Calu3 (cell line): ENCODE results near the gene PTPRN2. TPM values are rescaled to one million over a fixed set of nuclear protein-coding genes. Genes with fewer than 3 reads are reported as not detected.

ENCODE experiments used
- BruUV-seq: library from RNA; stranded (reverse); fragments of 400-500 nt; replicated peaks from 2 replicates; lab custom pipeline; 2021; lab: Mats Ljungman, UMichigan
- CTCF ChIA-PET: fragments of 300-600 bp; sonication (Branson Sonifier 250); formaldehyde crosslinking; loops from one replicate; lab custom pipeline; 2022; ENCODE audit warnings: antibody characterized with exemption; lab: Charles Lee
- DNase-seq: peaks from one replicate; pipeline ENCODE4 v3.0.0; 2022
- H3K27ac Mint-ChIP-seq: one replicate; pipeline ENCODE4 v1.8.0; 2022; ENCODE audit warnings: mixed read lengths; ENCODE audit not compliant: unreplicated experiment
- H3K27me3 Mint-ChIP-seq: one replicate; pipeline ENCODE4 v1.8.0; 2022; ENCODE audit warnings: mixed read lengths; ENCODE audit not compliant: unreplicated experiment
- H3K36me3 Mint-ChIP-seq: one replicate; pipeline ENCODE4 v1.8.0; 2022; ENCODE audit warnings: mild to moderate bottlenecking, moderate library complexity, mixed read lengths; ENCODE audit not compliant: insufficient read depth, unreplicated experiment
- H3K4me1 Mint-ChIP-seq: one replicate; pipeline ENCODE4 v1.8.0; 2022; ENCODE audit warnings: mild to moderate bottlenecking, low read depth, mixed read lengths; ENCODE audit not compliant: unreplicated experiment
- H3K4me3 Mint-ChIP-seq: one replicate; pipeline ENCODE4 v1.8.0; 2022; ENCODE audit warnings: mild to moderate bottlenecking, low read depth, moderate library complexity, mixed read lengths; ENCODE audit not compliant: unreplicated experiment
- H3K9me3 Mint-ChIP-seq: one replicate; pipeline ENCODE4 v1.8.0; 2022; ENCODE audit warnings: low read depth, mixed read lengths; ENCODE audit not compliant: unreplicated experiment
- intact Hi-C: fragments of 100-400 bp; cut with micrococcal nuclease; formaldehyde crosslinking; loops from one replicate; pipeline ENCODE4 v1.10.0; 2022; ENCODE audit not compliant: unreplicated experiment
- total RNA-seq: library from RNA; stranded (reverse); gene quantifications from 2 replicates; pipeline ENCODE4 v1.2.3, GENCODE V29; 2022
- TF ChIP-seq, protein P1 (sequence below): fragments of 200-600 bp; IDR thresholded peaks from one replicate; pipeline ENCODE4 v1.8.0; 2022; ENCODE audit warnings: antibody characterized with exemption; ENCODE audit not compliant: unreplicated experiment

PTPRN2 gene
- total RNA-seq, 1 experiment from 2014 or later, result 2.0 TPM

DNA sequence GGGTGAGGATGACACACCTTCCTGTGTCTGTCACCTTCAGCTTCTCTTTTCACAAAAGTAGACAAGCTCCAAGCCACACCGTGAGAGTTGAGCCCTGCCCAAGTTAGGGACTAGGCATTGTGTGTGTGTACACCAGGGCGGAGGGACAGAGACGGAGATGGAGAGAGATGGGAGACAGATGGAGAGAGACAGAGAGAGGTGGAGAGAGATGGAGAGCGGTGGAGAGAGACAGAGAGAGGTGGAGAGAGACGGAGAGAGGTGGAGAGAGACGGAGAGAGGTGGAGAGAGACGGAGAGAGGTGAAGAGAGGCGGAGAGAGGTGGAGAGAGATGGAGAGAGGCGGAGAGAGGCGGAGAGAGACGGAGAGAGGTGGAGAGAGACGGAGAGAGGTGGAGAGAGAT, 1043.8 kb downstream of the PTPRN2 start:
- Mint-ChIP-seq H3K27me3 (peaks cover 29% of the 10 kb centered on the region), H3K27ac (no peak overlapping the region), H3K4me3 (no peak overlapping the region), H3K36me3 (no peaks in the 10 kb centered on the region), H3K4me1 (no peaks in the 10 kb centered on the region), H3K9me3 (peaks cover 4% of the 10 kb centered on the region)
- CTCF ChIA-PET, result interaction anchor here (1.5 kb wide), 1 partner anchor 11 kb away, joined by 4 read pairs; no protein-coding TSS in a partner anchor
- no TSS peak for BruUV-seq
- intact Hi-C loops, result no loop called here
- TF ChIP-seq, protein P1, sequence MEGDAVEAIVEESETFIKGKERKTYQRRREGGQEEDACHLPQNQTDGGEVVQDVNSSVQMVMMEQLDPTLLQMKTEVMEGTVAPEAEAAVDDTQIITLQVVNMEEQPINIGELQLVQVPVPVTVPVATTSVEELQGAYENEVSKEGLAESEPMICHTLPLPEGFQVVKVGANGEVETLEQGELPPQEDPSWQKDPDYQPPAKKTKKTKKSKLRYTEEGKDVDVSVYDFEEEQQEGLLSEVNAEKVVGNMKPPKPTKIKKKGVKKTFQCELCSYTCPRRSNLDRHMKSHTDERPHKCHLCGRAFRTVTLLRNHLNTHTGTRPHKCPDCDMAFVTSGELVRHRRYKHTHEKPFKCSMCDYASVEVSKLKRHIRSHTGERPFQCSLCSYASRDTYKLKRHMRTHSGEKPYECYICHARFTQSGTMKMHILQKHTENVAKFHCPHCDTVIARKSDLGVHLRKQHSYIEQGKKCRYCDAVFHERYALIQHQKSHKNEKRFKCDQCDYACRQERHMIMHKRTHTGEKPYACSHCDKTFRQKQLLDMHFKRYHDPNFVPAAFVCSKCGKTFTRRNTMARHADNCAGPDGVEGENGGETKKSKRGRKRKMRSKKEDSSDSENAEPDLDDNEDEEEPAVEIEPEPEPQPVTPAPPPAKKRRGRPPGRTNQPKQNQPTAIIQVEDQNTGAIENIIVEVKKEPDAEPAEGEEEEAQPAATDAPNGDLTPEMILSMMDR, result no peak
- DNase-seq, result no peak

DNA sequence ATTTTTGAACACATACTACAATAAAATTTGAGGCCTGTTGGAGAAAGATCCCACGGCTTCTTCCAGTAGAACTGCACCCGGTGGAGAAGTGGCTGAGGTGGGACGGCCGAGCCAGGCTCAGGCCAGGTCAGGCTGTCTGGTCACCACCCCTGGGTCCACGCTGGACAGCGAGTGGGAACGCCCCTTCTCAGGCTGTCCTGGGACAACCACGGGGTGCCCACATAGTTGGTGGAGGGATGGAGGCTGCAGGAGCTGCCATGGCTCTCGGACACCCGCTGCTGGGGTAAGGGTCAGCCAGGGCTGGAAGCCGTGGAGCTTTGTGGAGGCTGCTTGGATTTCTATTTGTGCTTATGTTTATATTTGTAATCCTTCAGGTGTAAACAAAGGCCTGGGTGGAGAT, 1044.3 kb downstream of the PTPRN2 start:
- TF ChIP-seq, protein P1, result no peak
- H3K27ac Mint-ChIP-seq, result no peak overlapping the region
- no peaks in the 10 kb centered on the region for H3K4me1 Mint-ChIP-seq

DNA sequence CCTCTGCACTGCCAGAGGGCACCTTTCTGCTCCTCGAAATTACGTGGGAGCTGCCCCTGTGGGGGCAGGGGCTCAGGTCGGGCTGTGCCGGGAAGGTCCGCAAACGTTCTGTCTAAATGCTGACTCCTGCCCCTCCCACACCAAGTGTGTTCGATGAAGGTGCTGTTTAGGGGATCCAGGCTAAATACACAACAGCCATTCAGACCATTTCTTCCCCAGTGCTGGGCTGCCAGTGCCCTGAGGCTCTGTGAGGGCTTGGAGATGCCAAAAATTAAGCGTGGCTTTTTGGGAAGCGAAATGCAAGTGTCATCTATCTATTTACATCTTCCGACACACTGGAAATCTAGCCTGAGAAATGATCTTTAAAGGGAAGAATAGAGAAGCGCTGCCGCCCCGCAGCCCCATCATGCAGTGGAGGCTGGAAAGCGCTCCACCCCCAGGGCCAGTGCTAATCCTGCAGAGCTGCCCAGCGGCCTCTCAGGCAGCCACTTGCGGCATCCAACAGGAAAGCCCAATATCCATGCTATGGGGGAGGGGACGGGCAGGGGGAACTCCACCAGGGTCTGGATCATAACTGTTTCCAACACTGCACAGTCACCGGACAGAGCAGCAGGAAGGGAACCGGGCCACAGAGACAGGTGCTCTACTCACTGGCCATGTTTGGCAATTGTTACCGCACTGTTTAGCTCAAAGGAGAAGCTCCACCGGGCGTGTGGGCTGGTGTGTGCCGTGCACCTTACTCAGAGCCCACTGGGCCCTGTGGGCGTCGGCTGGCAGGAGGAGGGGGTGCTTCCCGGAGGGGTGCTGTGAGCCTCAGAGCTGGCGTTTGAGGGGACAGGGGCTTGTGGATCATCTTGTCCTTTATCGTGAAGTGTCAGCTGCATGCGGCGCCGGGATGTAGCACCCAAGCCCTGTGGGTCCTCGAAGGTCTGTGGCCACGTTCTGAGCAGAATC, 1045.3 kb downstream of the PTPRN2 start:
- H3K27me3 Mint-ChIP-seq, result peaks cover 41% of the 10 kb centered on the region
- DNase-seq, result no peak
- TF ChIP-seq, protein P1, result no peak
- peaks cover 4% of the 10 kb centered on the region for H3K9me3 Mint-ChIP-seq
- CTCF ChIA-PET, result interaction anchor here (1.1 kb wide), 1 partner anchor 13 kb away, joined by 3 read pairs; no protein-coding TSS in a partner anchor
- intact Hi-C loops, result no loop called here
- BruUV-seq, result no TSS peak
- H3K4me3 Mint-ChIP-seq, result no peak overlapping the region
- no peaks in the 10 kb centered on the region for H3K4me1 Mint-ChIP-seq
- H3K36me3 Mint-ChIP-seq, result no peaks in the 10 kb centered on the region
- no peak overlapping the region for H3K27ac Mint-ChIP-seq

More for the DNA sequence above, 1044.3 kb downstream of the PTPRN2 start:
- CTCF ChIA-PET, result interaction anchor here (1.5 kb wide), 1 partner anchor 12 kb away, joined by 4 read pairs; no protein-coding TSS in a partner anchor
- Mint-ChIP-seq H3K27me3 (peaks cover 32% of the 10 kb centered on the region), H3K4me3 (no peak overlapping the region), H3K9me3 (peaks cover 4% of the 10 kb centered on the region), H3K36me3 (no peaks in the 10 kb centered on the region)
- DNase-seq, result no peak
- no TSS peak for BruUV-seq
- intact Hi-C loops, result no loop called here

DNA sequence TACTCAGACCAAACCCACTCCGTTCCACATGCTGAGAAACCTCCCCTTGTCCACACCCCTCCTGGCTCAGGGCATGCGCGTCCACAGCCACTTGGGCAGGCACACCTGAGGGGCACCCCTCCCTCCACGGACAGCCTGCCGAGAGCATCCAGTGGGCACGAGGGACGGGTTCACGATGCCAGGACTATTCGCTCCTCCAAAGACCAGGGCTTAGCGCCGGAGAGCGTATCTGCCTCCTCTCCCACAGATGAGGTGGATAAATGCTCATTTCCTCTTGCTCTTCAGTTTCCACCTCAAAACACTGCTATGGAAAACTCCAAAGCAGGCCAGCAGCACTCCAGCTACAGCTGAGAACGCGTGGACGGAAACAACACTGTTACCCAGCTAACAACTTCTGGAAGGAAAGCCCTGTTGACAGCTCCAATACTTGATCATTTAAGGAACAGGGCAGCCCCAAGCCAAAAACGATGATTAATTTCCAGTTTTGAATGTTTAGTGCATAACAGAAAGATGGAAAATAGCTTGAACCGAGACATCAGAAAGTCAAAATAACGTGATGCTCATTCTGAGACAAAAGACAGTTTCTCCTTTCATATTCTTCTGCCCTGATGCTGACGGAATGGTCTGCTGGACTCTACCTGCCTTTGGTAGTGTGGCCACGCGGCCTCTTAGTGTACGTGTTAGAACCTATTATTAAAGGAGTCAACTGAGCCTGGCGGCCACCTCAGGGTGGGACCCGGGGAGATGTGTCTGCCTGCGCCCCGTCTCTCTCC, 1046.1 kb downstream of the PTPRN2 start:
- H3K4me3 Mint-ChIP-seq, result no peak overlapping the region
- BruUV-seq, result no TSS peak
- CTCF ChIA-PET, result no interaction called here
- peaks cover 46% of the 10 kb centered on the region for H3K27me3 Mint-ChIP-seq
- DNase-seq, result no peak
- intact Hi-C loops, result no loop called here
- TF ChIP-seq, protein P1, result no peak
- H3K27ac Mint-ChIP-seq, result no peak overlapping the region
- H3K4me1 Mint-ChIP-seq, result no peaks in the 10 kb centered on the region
- H3K9me3 Mint-ChIP-seq, result peaks cover 4% of the 10 kb centered on the region
- H3K36me3 Mint-ChIP-seq, result no peaks in the 10 kb centered on the region
